Liver (tissue), 9 donors: ENCODE results near the gene C3orf70. TPM values are rescaled to one million over a fixed set of nuclear protein-coding genes. Genes with fewer than 3 reads are reported as not detected.
"Not testable (repeated sequence)": the region's sequence is repeated elsewhere in the genome, so short reads cannot be mapped to it uniquely, and the experiment has no call there.

ENCODE experiments used
- DNase-seq: peaks from one replicate; pipeline ENCODE4 v3.0.0-alpha.2; 2017; ENCODE audit warnings: low spot score
- H3K27ac ChIP-seq, 2 donors: one replicate each; pipeline ENCODE4 v1.7.0; 2013; ENCODE audit warnings: inconsistent platforms in 2 of 2, low read length in 2 of 2, control low read depth in 1 of 2, low read depth in 1 of 2, mild to moderate bottlenecking in 1 of 2
- H3K27me3 ChIP-seq, 4 donors: one replicate each; pipeline versions ENCODE4 v1.6.1 to v1.7.0; 2013; ENCODE audit warnings: low read length in 3 of 4, inconsistent platforms in 1 of 4, mild to moderate bottlenecking in 1 of 4, moderate library complexity in 1 of 4; ENCODE audit not compliant: control insufficient read depth in 4 of 4, insufficient read depth in 4 of 4
- H3K36me3 ChIP-seq, 4 donors: one replicate each; pipeline versions ENCODE4 v1.6.1 to v1.7.0; 2013; ENCODE audit warnings: low read length in 3 of 4, mild to moderate bottlenecking in 3 of 4, low read depth in 1 of 4, moderate library complexity in 1 of 4; ENCODE audit not compliant: control insufficient read depth in 4 of 4, insufficient read depth in 3 of 4
- H3K4me1 ChIP-seq, 4 donors: one replicate each; pipeline versions ENCODE4 v1.6.1 to v1.7.0; 2013; ENCODE audit warnings: low read length in 3 of 4, mild to moderate bottlenecking in 3 of 4, moderate library complexity in 1 of 4; ENCODE audit not compliant: control insufficient read depth in 4 of 4, insufficient read depth in 4 of 4
- H3K4me3 ChIP-seq, 3 donors: one replicate each; pipeline versions ENCODE4 v1.6.1 to v1.7.0; 2013; ENCODE audit warnings: low read length in 3 of 3, control low read depth in 1 of 3, low read depth in 1 of 3, mild to moderate bottlenecking in 1 of 3
- H3K9ac ChIP-seq, 2 donors: one replicate each; pipeline ENCODE4 v1.7.0; 2013; ENCODE audit warnings: low read length in 2 of 2, mild to moderate bottlenecking in 2 of 2, moderate library complexity in 2 of 2, control low read depth in 1 of 2, low read depth in 1 of 2
- H3K9me3 ChIP-seq, 4 donors: one replicate each; pipeline versions ENCODE4 v1.6.1 to v1.7.0; 2013; ENCODE audit warnings: low read length in 3 of 4; ENCODE audit not compliant: control insufficient read depth in 4 of 4
- FOXA2 ChIP-seq: IDR thresholded peaks from 2 replicates; pipeline ENCODE4 v1.6.1; 2016; ENCODE audit warnings: antibody characterized with exemption
- RAD21 ChIP-seq, 2 donors: IDR thresholded peaks; 2 replicates each; pipeline ENCODE4 v1.6.1; 2016; ENCODE audit warnings: antibody characterized with exemption in 2 of 2, mild to moderate bottlenecking in 2 of 2
- WGBS: extraction: QIAGEN DNeasy Blood & Tissue Kit; methylation state at CpG from one replicate; pipeline ENCODE4 v1.1.7; 2013; 5-methylcytosine and 5-hydroxymethylcytosine counted together
- polyA plus RNA-seq, 2 donors: library from polyadenylated mRNA; stranded (reverse) in 1 of 2; unstranded in 1 of 2; fragments of 200-250 nt in 1 of 2; fragments of >200 nt in 1 of 2; fragmentation: Nextera tagmentation in 1 of 2; extraction: Ambion mirVana in 1 of 2; gene quantifications; one replicate each; pipeline versions ENCODE4 v1.2.1 to v1.2.3, GENCODE V29; 2013 to 2015
- total RNA-seq, 2 donors: library from RNA; depleted of rRNA; stranded (reverse); fragments of >200 nt; gene quantifications; one replicate each; pipeline ENCODE4 v1.2.3, GENCODE V29; 2014
- TF ChIP-seq, protein P1 (sequence below): IDR thresholded peaks from 2 replicates; pipeline ENCODE4 v1.6.1; 2016; ENCODE audit warnings: antibody characterized with exemption, mild to moderate bottlenecking
- TF ChIP-seq, protein P2 (sequence below): IDR thresholded peaks from 2 replicates; pipeline ENCODE4 v1.6.1; 2016; ENCODE audit warnings: antibody characterized with exemption
- donor health status: healthy.
- donor health status: healthy.
- donor health status: healthy.
- donor health status: healthy.
- donor health status: healthy.

The C3orf70 gene
- total and polyA plus RNA-seq, 4 donors = 0.15 to 0.79 (median 0.41) TPM

DNA sequence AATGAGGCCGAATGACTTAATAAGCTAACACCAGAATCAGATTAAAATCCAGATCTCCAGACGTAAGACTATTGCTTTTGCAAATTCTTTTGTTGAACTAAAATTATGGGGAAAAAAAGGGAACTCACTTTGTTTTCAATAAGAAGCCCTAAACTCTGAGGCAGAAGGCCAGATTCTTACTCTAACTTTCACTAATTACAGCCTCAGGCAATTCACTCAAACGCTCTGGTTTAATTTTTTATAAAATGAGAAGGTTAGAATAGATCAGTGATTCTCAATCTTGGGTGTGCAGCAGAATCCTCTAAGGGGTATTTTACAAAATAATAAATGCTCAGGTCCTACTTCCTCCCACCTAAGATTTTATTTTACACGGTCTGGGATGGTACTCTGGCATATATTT is 38.1 kb downstream of the C3orf70 start:
- 87% methylated on average over 4 of the region's 4 CpGs for WGBS
- H3K4me3 ChIP-seq = no peak overlapping the region
- TF ChIP-seq RAD21 (IDR thresholded peaks at IDR 0.05) = no peak
- TF ChIP-seq, protein P1, sequence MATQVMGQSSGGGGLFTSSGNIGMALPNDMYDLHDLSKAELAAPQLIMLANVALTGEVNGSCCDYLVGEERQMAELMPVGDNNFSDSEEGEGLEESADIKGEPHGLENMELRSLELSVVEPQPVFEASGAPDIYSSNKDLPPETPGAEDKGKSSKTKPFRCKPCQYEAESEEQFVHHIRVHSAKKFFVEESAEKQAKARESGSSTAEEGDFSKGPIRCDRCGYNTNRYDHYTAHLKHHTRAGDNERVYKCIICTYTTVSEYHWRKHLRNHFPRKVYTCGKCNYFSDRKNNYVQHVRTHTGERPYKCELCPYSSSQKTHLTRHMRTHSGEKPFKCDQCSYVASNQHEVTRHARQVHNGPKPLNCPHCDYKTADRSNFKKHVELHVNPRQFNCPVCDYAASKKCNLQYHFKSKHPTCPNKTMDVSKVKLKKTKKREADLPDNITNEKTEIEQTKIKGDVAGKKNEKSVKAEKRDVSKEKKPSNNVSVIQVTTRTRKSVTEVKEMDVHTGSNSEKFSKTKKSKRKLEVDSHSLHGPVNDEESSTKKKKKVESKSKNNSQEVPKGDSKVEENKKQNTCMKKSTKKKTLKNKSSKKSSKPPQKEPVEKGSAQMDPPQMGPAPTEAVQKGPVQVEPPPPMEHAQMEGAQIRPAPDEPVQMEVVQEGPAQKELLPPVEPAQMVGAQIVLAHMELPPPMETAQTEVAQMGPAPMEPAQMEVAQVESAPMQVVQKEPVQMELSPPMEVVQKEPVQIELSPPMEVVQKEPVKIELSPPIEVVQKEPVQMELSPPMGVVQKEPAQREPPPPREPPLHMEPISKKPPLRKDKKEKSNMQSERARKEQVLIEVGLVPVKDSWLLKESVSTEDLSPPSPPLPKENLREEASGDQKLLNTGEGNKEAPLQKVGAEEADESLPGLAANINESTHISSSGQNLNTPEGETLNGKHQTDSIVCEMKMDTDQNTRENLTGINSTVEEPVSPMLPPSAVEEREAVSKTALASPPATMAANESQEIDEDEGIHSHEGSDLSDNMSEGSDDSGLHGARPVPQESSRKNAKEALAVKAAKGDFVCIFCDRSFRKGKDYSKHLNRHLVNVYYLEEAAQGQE = no peak
- TF ChIP-seq FOXA2 = no peak
- no peaks in the 10 kb centered on the region for H3K4me1 ChIP-seq
- DNase-seq = no peak
- H3K9ac ChIP-seq = no peak overlapping the region
- no peaks in the 10 kb centered on the region for H3K9me3 ChIP-seq
- no peak overlapping the region for H3K27ac ChIP-seq
- peaks cover 0 to 2% (median 0%) of the 10 kb centered on the region in 4 donors for H3K27me3 ChIP-seq
- H3K36me3 ChIP-seq = no peaks in the 10 kb centered on the region

DNA sequence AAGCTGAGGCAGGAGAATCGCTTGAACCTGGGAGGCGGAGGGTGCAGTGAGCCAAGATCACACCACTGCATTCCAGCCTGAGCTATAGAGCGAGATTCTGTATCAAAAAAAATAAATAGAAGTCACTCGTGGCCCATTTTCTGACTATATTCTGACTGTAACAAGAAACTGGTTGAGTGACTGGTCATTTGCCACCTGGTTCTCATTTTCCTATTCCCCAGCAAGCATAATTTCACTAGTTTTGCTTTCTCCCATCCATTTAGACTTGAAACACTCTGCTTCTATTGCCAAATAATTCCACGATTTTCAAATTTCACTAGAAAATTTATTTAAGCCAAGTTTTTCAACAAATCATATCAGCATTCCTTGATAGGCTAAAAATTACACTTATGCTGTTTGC is 40.7 kb downstream of the C3orf70 start:
- 85% methylated on average over 5 of the region's 5 CpGs for WGBS
- H3K9ac ChIP-seq = no peak overlapping the region
- H3K4me3 ChIP-seq = no peak overlapping the region
- H3K9me3 ChIP-seq = no peaks in the 10 kb centered on the region
- DNase-seq = no peak
- no peak overlapping the region for H3K27ac ChIP-seq
- no peaks in the 10 kb centered on the region for H3K27me3 ChIP-seq
- TF ChIP-seq, protein P2, sequence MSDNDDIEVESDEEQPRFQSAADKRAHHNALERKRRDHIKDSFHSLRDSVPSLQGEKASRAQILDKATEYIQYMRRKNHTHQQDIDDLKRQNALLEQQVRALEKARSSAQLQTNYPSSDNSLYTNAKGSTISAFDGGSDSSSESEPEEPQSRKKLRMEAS = no peak
- H3K4me1 ChIP-seq = no peaks in the 10 kb centered on the region
- no peaks in the 10 kb centered on the region for H3K36me3 ChIP-seq

DNA sequence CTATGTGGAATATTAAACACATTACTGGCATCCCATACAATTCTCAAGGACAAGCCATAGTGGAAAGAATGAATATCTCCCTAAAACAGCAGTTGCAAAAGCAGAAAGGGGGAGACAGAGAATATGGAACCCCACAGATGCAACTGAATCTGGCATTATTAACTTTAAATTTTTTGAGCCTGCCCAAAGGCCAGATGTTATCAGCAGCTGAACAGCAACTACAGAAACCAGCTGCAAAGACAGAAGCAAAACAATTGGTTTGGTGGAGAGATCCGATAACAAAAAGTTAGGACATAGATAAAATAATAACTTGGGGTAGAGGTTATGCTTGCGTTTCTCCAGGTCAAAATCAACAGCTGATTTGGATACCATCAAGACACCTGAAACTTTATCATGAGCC is 43.8 kb downstream of the C3orf70 start:
- H3K4me3 ChIP-seq, H3K4me1 ChIP-seq, H3K27ac ChIP-seq, H3K27me3 ChIP-seq, H3K36me3 ChIP-seq, H3K9me3 ChIP-seq, H3K9ac ChIP-seq, DNase-seq: not testable (repeated sequence)
- WGBS = 93% methylated on average over 2 of the region's 2 CpGs

DNA sequence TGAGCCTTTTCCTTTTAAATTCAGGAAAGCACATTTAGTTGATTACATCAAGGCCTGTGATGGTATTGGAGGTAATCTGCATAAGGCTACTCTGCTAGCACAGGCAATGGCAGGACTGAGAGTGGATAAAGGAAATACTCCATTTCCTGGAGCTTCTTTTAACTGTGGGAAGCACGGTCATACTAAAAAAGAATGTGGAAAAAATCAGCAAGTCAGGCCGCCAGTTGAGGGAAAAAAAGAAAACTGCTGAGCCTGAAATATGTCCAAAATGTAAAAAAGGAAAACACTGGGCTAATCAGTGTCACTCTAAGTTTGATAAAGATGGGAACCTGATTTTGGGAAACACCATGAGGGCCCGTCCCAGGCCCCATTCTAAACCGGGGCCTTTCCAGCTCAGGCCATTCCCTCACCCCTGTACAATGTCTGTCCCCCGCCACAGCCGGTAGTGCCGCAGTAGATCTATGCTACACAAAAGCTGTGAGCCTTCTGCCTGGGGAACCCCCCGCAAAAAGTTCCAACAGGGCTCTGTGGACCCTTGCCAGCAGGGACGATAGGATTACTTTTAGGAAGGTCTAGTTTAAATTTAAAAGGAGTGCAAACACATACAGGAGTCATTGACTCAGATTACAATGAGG is 46.5 kb downstream of the C3orf70 start:
- not testable (repeated sequence) for H3K4me1 ChIP-seq, H3K4me3 ChIP-seq, H3K9ac ChIP-seq, H3K27me3 ChIP-seq, H3K36me3 ChIP-seq, DNase-seq, H3K27ac ChIP-seq
- 67% methylated on average over 9 of the region's 9 CpGs for WGBS
- H3K9me3 ChIP-seq = peaks cover 0 to 12% (median 3%) of the 10 kb centered on the region in 4 donors
